Smooth muscle cell (in vitro differentiated cells): Measurements from ENCODE around the gene NID2. TPM values are rescaled to one million over a fixed set of nuclear protein-coding genes. Genes with fewer than 3 reads are reported as not detected.

Experiments
- DNase-seq: peaks from one replicate; lab custom pipeline; 2025; ENCODE audit not compliant: unreplicated experiment; lab: John Stamatoyannopoulos, UW
- H2AFZ ChIP-seq: fragments of 200-600 bp; sonication (generic); 2 replicates; pipeline ENCODE4 v1.6.0; 2016; ENCODE audit warnings: antibody characterized with exemption, low read depth, mild to moderate bottlenecking
- H3F3A ChIP-seq: fragments of 200-600 bp; sonication (generic); 2 replicates; pipeline ENCODE4 v1.6.0; 2017; ENCODE audit warnings: antibody characterized with exemption, low read depth
- H3K27ac ChIP-seq: fragments of 200-600 bp; sonication (generic); 2 replicates; pipeline ENCODE4 v1.5.1; 2016; ENCODE audit warnings: low read depth, mild to moderate bottlenecking
- H3K27me3 ChIP-seq: fragments of 200-600 bp; sonication (generic); 2 replicates; pipeline ENCODE4 v1.6.1; 2016; ENCODE audit warnings: low read depth, mild to moderate bottlenecking
- H3K36me3 ChIP-seq: fragments of 200-600 bp; sonication (generic); 2 replicates; pipeline ENCODE4 v1.5.1; 2016; ENCODE audit warnings: low read depth
- H3K4me1 ChIP-seq: fragments of 200-600 bp; sonication (generic); 2 replicates; pipeline ENCODE4 v1.5.1; 2016; ENCODE audit warnings: low read depth
- H3K4me2 ChIP-seq: fragments of 200-600 bp; sonication (generic); 2 replicates; pipeline ENCODE4 v1.6.0; 2016; ENCODE audit warnings: mild to moderate bottlenecking
- H3K4me3 ChIP-seq: fragments of 200-600 bp; sonication (generic); 2 replicates; pipeline ENCODE4 v1.5.1; 2016; ENCODE audit warnings: mild to moderate bottlenecking
- H3K79me2 ChIP-seq: fragments of 200-600 bp; sonication (generic); 2 replicates; pipeline ENCODE4 v1.6.0; 2016; ENCODE audit warnings: low read depth, mild to moderate bottlenecking
- H3K9ac ChIP-seq: fragments of 200-600 bp; sonication (generic); 2 replicates; pipeline ENCODE4 v1.6.0; 2016; ENCODE audit warnings: low read depth
- H3K9me3 ChIP-seq: fragments of 200-600 bp; sonication (generic); replicated peaks from 2 replicates; pipeline ENCODE4 v1.5.1; 2016; ENCODE audit warnings: low read depth
- H4K20me1 ChIP-seq: fragments of 200-600 bp; sonication (generic); 2 replicates; pipeline ENCODE4 v1.6.0; 2016; ENCODE audit warnings: low read depth
- WGBS: methylation state at CpG from one replicate; pipeline ENCODE4 v1.1.7; 2016; ENCODE audit warnings: low lambda C conversion rate; 5-methylcytosine and 5-hydroxymethylcytosine counted together
- polyA plus RNA-seq: library from polyadenylated mRNA; unstranded; fragments of >200 nt; fragmentation: Nextera tagmentation; extraction: Ambion mirVana; gene quantifications from 2 replicates; pipeline ENCODE4 v1.2.1, GENCODE V29; 2016
- total RNA-seq: library from RNA; depleted of rRNA; stranded (reverse); fragments of >200 nt; gene quantifications from 2 replicates; pipeline ENCODE4 v1.2.3, GENCODE V29; 2014
- TF ChIP-seq, protein P1 (sequence below): fragments of 200-600 bp; sonication (generic); IDR thresholded peaks from 2 replicates; pipeline ENCODE4 v1.5.1; 2017; ENCODE audit warnings: borderline replicate concordance, mild to moderate bottlenecking, antibody characterized with exemption; ENCODE audit not compliant: insufficient read depth, poor library complexity, severe bottlenecking

NID2 gene
- total and polyA plus RNA-seq, 2 experiments from 2014 or later, result 196 to 229 TPM

DNA sequence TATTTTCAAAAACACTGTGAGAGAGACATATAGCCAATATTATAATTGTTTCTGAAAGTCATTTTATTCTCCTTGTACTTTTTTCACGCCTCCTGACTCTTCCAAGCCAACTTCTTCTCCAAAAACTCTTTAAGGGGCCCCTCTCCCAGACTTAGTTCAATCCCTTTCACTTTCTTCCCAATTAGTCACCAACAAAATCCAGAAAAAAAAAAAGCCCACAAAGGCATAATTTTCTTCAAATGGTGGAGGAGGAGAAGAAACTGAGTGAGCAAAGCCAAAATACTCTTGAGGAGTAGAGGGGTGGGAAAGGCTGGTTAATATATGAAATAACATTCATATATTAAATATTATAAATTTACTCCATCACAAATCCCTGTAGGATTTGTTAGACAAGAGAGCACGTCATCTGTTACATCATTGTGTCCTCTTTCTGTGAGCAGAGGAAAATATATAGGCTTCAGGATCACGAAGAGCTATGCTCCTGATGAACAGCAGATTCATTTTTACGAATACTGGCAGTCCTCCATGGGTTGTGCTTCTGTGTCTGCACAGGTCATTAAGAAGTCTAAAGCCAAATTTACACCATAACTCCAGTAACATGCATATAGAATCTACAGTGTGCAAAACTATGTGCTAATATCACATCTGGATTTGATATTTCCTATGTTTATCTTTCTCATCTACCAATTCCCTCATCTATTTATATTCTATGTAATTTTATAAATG lies 25.9 kb upstream of the NID2 start:
- Histone ChIP-seq H3K4me3 (no peak overlapping the region), H3K27ac (no peak overlapping the region), H3K27me3 (no peaks in the 10 kb centered on the region), H3K9ac (no peak overlapping the region), H3K9me3 (no peaks in the 10 kb centered on the region), H2AFZ (no peak overlapping the region), H4K20me1 (no peaks in the 10 kb centered on the region), H3K36me3 (no peaks in the 10 kb centered on the region), H3K4me2 (peak overlapping the region; percentile 5), H3K79me2 (no peaks in the 10 kb centered on the region), H3K4me1 (no peaks in the 10 kb centered on the region), H3F3A (no peaks in the 10 kb centered on the region)
- TF ChIP-seq, protein P1, sequence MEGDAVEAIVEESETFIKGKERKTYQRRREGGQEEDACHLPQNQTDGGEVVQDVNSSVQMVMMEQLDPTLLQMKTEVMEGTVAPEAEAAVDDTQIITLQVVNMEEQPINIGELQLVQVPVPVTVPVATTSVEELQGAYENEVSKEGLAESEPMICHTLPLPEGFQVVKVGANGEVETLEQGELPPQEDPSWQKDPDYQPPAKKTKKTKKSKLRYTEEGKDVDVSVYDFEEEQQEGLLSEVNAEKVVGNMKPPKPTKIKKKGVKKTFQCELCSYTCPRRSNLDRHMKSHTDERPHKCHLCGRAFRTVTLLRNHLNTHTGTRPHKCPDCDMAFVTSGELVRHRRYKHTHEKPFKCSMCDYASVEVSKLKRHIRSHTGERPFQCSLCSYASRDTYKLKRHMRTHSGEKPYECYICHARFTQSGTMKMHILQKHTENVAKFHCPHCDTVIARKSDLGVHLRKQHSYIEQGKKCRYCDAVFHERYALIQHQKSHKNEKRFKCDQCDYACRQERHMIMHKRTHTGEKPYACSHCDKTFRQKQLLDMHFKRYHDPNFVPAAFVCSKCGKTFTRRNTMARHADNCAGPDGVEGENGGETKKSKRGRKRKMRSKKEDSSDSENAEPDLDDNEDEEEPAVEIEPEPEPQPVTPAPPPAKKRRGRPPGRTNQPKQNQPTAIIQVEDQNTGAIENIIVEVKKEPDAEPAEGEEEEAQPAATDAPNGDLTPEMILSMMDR, result no peak
- DNase-seq, result no peak
- WGBS, result 45% methylated on average over 4 of the region's 4 CpGs

DNA sequence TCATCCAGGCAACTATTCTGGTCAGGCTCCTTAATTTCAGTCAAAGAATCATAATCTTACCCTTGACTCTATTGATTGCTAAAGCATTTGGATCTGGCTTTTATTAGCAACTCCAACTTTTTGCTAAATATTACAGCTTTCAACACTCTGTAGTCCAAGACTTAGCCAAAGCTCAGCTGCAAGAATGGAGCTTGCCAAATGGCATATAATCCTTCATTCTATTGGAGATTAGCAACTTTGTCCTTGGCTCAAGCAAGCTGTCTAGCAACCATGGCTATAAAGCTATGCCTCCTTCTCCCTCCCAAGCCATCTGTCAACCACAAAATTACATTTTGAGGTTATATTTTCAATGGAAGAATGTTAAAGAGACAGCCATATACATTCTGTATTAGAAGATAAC lies 23.1 kb upstream of the NID2 start:
- Histone ChIP-seq H3K4me2 (no peak overlapping the region), H2AFZ (no peak overlapping the region), H3K4me3 (no peak overlapping the region), H3K27me3 (no peaks in the 10 kb centered on the region), H3K27ac (no peak overlapping the region), H3K36me3 (no peaks in the 10 kb centered on the region), H4K20me1 (no peaks in the 10 kb centered on the region), H3K9me3 (no peaks in the 10 kb centered on the region), H3K4me1 (peaks cover 2% of the 10 kb centered on the region), H3K9ac (no peak overlapping the region), H3K79me2 (no peaks in the 10 kb centered on the region), H3F3A (no peaks in the 10 kb centered on the region)
- TF ChIP-seq, protein P1, result no peak
- no peak for DNase-seq

DNA sequence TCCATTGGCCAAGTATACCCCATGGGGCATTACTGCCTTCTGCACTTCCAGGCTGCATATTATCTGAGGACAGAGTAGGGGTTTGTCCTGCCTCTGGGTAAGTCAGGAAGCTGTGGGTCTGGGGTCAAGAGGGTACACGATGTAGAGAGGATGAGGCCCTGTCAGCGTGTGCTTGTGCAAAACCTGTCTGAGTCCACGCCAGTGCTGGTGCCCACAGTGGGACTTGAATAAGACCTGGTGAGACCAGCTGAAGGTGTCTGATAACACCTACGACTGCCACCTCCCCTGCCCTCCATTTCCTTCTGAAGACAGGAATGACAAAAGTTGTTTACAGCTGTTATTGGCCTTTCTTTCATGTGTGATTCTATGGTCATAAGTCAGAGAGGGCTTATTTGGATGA lies 22.1 kb upstream of the NID2 start:
- no peak for DNase-seq
- H3F3A ChIP-seq, result peaks cover 7% of the 10 kb centered on the region
- no peak overlapping the region for H2AFZ ChIP-seq
- TF ChIP-seq, protein P1, result no peak
- H3K4me1 ChIP-seq, result peaks cover 12% of the 10 kb centered on the region
- no peak overlapping the region for H3K4me2 ChIP-seq
- H4K20me1 ChIP-seq, result no peaks in the 10 kb centered on the region
- no peak overlapping the region for H3K9ac ChIP-seq
- no peaks in the 10 kb centered on the region for H3K36me3 ChIP-seq
- 90% methylated on average over 4 of the region's 4 CpGs for WGBS
- H3K27ac ChIP-seq, result no peak overlapping the region
- H3K79me2 ChIP-seq, result no peaks in the 10 kb centered on the region
- no peaks in the 10 kb centered on the region for H3K9me3 ChIP-seq
- no peak overlapping the region for H3K4me3 ChIP-seq
- no peaks in the 10 kb centered on the region for H3K27me3 ChIP-seq

DNA sequence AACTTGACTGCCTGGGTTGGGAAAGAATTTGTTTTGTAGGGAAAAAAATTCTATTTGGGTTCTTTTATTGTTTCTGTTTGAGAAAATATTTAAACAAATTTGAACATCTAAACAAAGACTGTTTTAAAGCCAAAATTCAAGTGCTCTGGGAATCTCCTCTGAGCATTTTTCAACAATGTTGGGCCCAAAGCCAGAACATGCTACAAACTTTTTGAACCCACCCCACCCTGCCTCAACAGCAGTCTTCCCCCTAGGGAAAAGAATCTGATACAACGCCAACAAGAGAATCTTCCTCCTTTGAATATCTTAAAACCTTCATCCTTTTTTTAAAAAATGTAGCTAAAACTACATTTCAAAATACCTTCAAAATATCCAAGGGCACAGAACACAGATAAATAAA lies 20.4 kb upstream of the NID2 start:
- Histone ChIP-seq H3K4me3 (no peak overlapping the region), H3K79me2 (no peaks in the 10 kb centered on the region), H4K20me1 (no peaks in the 10 kb centered on the region), H3K27me3 (no peaks in the 10 kb centered on the region), H3K9me3 (peaks cover 11% of the 10 kb centered on the region), H3K4me2 (no peak overlapping the region), H3K36me3 (peaks cover 2% of the 10 kb centered on the region), H2AFZ (no peak overlapping the region), H3K4me1 (peaks cover 13% of the 10 kb centered on the region), H3F3A (peaks cover 9% of the 10 kb centered on the region), H3K9ac (no peak overlapping the region), H3K27ac (no peak overlapping the region)
- TF ChIP-seq, protein P1, result no peak
- DNase-seq, result no peak
- 95% methylated on average over 1 of the region's 1 CpG for WGBS
